Nephron progenitor cell (in vitro differentiated cells): ENCODE data around the gene TMEM60.
"Not testable (repeated sequence)": the region's sequence is repeated elsewhere in the genome, so short reads cannot be mapped to it uniquely, and the experiment has no call there.

Experiments
- DNase-seq: peaks from one replicate; pipeline ENCODE4 v3.0.0; 2021
- H3K27ac Mint-ChIP-seq: 2 replicates; pipeline ENCODE4 v1.8.0; 2021; ENCODE audit warnings: mild to moderate bottlenecking, moderate library complexity, mixed read lengths
- H3K27me3 Mint-ChIP-seq: 2 replicates; pipeline ENCODE4 v1.8.0; 2021; ENCODE audit warnings: mild to moderate bottlenecking, low read depth, mixed read lengths; ENCODE audit not compliant: poor library complexity
- H3K36me3 Mint-ChIP-seq: 2 replicates; pipeline ENCODE4 v1.8.0; 2021; ENCODE audit warnings: low read depth, mixed read lengths
- H3K4me1 Mint-ChIP-seq: 2 replicates; pipeline ENCODE4 v1.8.0; 2021; ENCODE audit warnings: mixed read lengths
- H3K4me3 Mint-ChIP-seq: 2 replicates; pipeline ENCODE4 v1.8.0; 2021; ENCODE audit warnings: mild to moderate bottlenecking, moderate library complexity, mixed read lengths
- H3K9me3 Mint-ChIP-seq: 2 replicates; pipeline ENCODE4 v1.8.0; 2021; ENCODE audit warnings: mild to moderate bottlenecking, moderate library complexity, mixed read lengths
- TF ChIP-seq, protein P1 (sequence below): fragments of 200-600 bp; sonication (generic); IDR thresholded peaks from 2 replicates; pipeline ENCODE4 v1.5.0; 2021; ENCODE audit warnings: antibody characterized with exemption

TMEM60 gene

DNA sequence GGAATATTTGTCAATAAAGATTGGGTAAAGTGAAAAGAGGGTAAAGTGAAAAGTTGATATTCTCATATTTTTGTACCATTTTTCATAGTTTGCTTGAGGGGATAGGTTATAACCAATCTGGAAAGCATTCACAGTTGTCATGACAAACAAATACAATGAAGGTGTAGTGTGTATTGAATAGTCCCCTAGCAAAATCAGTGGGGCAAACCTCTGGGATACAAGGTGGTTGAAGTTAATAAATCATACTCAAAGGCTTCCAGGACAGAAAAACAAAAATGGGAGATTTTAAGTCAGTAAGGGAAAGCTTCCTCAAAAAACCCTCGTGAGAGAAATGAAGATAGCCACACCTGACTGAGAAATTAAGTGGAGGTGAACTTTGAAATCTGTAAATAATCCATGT, 39.7 kb upstream of the TMEM60 start:
- peaks cover 4% of the 10 kb centered on the region for H3K9me3 Mint-ChIP-seq
- no peak overlapping the region for H3K27ac Mint-ChIP-seq
- TF ChIP-seq, protein P1, sequence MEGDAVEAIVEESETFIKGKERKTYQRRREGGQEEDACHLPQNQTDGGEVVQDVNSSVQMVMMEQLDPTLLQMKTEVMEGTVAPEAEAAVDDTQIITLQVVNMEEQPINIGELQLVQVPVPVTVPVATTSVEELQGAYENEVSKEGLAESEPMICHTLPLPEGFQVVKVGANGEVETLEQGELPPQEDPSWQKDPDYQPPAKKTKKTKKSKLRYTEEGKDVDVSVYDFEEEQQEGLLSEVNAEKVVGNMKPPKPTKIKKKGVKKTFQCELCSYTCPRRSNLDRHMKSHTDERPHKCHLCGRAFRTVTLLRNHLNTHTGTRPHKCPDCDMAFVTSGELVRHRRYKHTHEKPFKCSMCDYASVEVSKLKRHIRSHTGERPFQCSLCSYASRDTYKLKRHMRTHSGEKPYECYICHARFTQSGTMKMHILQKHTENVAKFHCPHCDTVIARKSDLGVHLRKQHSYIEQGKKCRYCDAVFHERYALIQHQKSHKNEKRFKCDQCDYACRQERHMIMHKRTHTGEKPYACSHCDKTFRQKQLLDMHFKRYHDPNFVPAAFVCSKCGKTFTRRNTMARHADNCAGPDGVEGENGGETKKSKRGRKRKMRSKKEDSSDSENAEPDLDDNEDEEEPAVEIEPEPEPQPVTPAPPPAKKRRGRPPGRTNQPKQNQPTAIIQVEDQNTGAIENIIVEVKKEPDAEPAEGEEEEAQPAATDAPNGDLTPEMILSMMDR, result no peak
- no peak overlapping the region for H3K4me3 Mint-ChIP-seq
- DNase-seq, result no peak
- no peaks in the 10 kb centered on the region for H3K27me3 Mint-ChIP-seq
- peaks cover 4% of the 10 kb centered on the region for H3K4me1 Mint-ChIP-seq
- H3K36me3 Mint-ChIP-seq, result peaks cover 6% of the 10 kb centered on the region

DNA sequence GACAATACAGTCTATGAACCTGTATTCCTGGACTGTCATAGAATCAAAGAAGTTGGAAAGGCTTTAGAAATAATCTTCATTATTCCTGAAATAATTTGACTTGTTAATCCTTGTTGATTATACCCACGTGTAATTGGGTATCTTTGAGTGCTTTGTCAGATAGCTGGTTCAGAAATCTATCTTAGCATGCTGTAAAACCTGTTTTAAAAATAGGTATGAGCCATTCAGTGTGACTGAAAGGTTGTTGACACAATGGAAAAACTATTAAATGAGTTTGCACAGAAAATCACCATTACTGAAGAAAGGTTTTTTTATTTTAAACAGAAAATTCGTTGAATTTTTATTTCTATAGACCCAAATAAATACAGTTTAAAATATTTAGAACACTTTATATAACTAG, 39.0 kb upstream of the TMEM60 start:
- Mint-ChIP-seq H3K4me3 (no peak overlapping the region), H3K27ac (no peak overlapping the region), H3K9me3 (peaks cover 4% of the 10 kb centered on the region), H3K27me3 (no peaks in the 10 kb centered on the region), H3K36me3 (peaks cover 6% of the 10 kb centered on the region), H3K4me1 (no peaks in the 10 kb centered on the region)
- TF ChIP-seq, protein P1, result no peak
- DNase-seq, result no peak

DNA sequence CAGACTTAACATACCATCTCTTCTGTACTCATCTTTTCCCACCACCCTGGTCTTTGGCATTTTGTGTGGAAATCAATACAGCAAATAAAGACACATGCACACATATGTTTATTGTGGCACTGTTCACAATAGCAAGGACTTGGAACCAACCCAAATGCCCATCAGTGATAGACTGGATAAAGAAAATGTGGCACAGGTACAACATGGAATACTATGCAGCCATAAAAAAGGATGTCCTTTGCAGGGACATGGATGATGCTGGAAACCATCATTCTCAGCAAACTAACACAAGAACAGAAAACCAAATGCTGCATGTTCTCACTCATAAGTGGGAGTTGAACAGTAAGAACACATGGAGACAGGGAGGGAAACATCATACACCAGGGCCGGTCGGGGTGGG, 38.2 kb upstream of the TMEM60 start:
- not testable (repeated sequence) for H3K9me3 Mint-ChIP-seq, H3K4me3 Mint-ChIP-seq, H3K36me3 Mint-ChIP-seq, H3K4me1 Mint-ChIP-seq, H3K27ac Mint-ChIP-seq, H3K27me3 Mint-ChIP-seq, DNase-seq

DNA sequence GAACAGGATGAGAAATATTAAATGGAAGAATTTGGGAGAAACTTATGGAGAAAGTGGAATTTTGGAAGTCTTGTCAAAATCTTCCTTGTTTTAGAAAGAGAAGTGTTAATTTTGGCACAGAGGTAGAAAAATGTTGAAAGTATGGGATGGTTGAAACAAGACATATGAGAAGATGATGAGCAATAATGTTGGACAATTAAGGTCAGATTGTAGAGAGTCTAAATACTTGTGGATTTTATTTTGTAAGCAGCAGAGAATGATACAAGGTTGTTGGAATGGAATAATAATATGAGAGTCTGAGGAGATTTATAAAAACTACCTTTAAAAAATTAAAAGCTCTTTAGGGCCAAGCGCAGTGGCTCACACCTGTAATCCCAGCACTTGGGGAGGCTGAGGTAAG, 34.9 kb upstream of the TMEM60 start:
- peaks cover 6% of the 10 kb centered on the region for H3K36me3 Mint-ChIP-seq
- H3K4me1 Mint-ChIP-seq, result no peaks in the 10 kb centered on the region
- H3K9me3 Mint-ChIP-seq, result peaks cover 4% of the 10 kb centered on the region
- TF ChIP-seq, protein P1, result no peak
- DNase-seq, result no peak
- H3K27ac Mint-ChIP-seq, result no peak overlapping the region
- no peaks in the 10 kb centered on the region for H3K27me3 Mint-ChIP-seq
- H3K4me3 Mint-ChIP-seq, result no peak overlapping the region

DNA sequence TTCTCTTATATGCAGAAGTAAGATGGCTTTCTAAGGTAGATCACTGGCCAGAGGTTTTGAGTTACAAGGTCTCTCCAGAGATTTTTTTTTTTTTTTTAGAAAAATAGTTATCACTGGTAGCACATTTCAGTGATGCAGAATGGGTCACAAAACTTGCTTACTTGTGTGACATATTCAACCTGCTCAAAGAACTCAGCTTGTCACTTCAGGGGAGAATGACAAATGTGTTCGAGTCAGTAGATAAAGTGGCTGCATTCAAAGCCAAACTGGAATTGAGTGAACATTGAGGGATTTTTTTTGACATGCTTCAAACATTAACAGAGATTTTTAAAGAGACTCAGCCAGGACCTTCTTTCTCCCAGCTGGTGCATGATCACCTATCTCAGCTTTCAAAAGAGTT, 33.7 kb upstream of the TMEM60 start:
- peaks cover 6% of the 10 kb centered on the region for H3K36me3 Mint-ChIP-seq
- TF ChIP-seq, protein P1, result no peak
- H3K9me3 Mint-ChIP-seq, result peaks cover 4% of the 10 kb centered on the region
- H3K4me3 Mint-ChIP-seq, result no peak overlapping the region
- no peaks in the 10 kb centered on the region for H3K27me3 Mint-ChIP-seq
- H3K4me1 Mint-ChIP-seq, result no peaks in the 10 kb centered on the region
- no peak overlapping the region for H3K27ac Mint-ChIP-seq
- DNase-seq, result no peak

DNA sequence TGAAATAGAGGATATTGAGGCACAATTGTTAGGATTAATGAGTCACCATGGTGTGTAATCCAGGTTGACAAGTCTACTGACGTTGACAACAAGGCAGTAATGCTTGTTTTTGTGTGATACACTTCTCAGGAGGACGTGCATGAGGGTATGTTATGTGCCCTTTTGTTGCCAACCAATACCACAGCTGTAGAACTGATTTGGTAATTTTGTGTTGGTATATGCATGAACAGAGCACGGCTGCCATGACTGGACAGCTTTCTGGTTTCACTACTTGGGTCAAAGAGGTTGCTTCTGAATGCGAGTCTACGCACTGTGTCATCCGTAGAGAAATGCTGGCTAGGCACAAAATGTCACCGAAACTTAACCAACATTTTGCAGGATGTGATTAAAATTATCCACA, 33.2 kb upstream of the TMEM60 start:
- H3K9me3 Mint-ChIP-seq, result peaks cover 4% of the 10 kb centered on the region
- TF ChIP-seq, protein P1, result no peak
- no peak overlapping the region for H3K4me3 Mint-ChIP-seq
- H3K4me1 Mint-ChIP-seq, result no peaks in the 10 kb centered on the region
- H3K27ac Mint-ChIP-seq, result peak overlapping the region; percentile 28
- no peak for DNase-seq
- H3K27me3 Mint-ChIP-seq, result no peaks in the 10 kb centered on the region
- H3K36me3 Mint-ChIP-seq, result peaks cover 6% of the 10 kb centered on the region
